GM19397 (cell line): Measurements from ENCODE around the gene ACER3.
"Not testable (repeated sequence)": the region's sequence is repeated elsewhere in the genome, so short reads cannot be mapped to it uniquely, and the experiment has no call there.

Experiments used
- ATAC-seq: cut with Tn5 transposase; IDR thresholded peaks from one replicate; pipeline ENCODE4 v1.9.1; 2021; ENCODE audit warnings: mild to moderate bottlenecking, moderate library complexity; ENCODE audit not compliant: unreplicated experiment

Gene ACER3

GRCh38 chr11:76984743-76985142 is 124.0 kb downstream of the ACER3 start:
- ATAC-seq, result no peak

- no peak for ATAC-seq
Measured at GRCh38 chr11:76987203-76987602, 126.5 kb downstream of the ACER3 start.

- ATAC-seq, result no peak
Measured at GRCh38 chr11:76990628-76991027, 129.9 kb downstream of the ACER3 start.

- no peak for ATAC-seq
Measured at GRCh38 chr11:76995081-76995576, 134.4 kb downstream of the ACER3 start.

- no peak for ATAC-seq
Measured at GRCh38 chr11:76997512-76997911, 136.8 kb downstream of the ACER3 start.

GRCh38 chr11:76999597-76999996 is 138.9 kb downstream of the ACER3 start:
- ATAC-seq, result no peak

GRCh38 chr11:77001613-77002012 is 140.9 kb downstream of the ACER3 start:
- no peak for ATAC-seq

- ATAC-seq, result no peak
Measured at GRCh38 chr11:77002776-77003175, 142.1 kb downstream of the ACER3 start.

GRCh38 chr11:77003963-77004362 is 143.2 kb downstream of the ACER3 start:
- ATAC-seq, result no peak

GRCh38 chr11:77009533-77010160 is 148.9 kb downstream of the ACER3 start:
- no peak for ATAC-seq

- ATAC-seq, result no peak
Measured at GRCh38 chr11:77014669-77015068, 154.0 kb downstream of the ACER3 start.

GRCh38 chr11:77018396-77018924 is 157.7 kb downstream of the ACER3 start:
- not testable (repeated sequence) for ATAC-seq

GRCh38 chr11:77019976-77020595 is 159.4 kb downstream of the ACER3 start:
- ATAC-seq, result no peak

- ATAC-seq, result no peak
Measured at GRCh38 chr11:77020734-77021133, 160.0 kb downstream of the ACER3 start.

GRCh38 chr11:77024745-77025144 is 164.0 kb downstream of the ACER3 start:
- ATAC-seq, result no peak

GRCh38 chr11:77026221-77026620 is 165.5 kb downstream of the ACER3 start:
- no peak for ATAC-seq

- no peak for ATAC-seq
Measured at GRCh38 chr11:77026743-77027142, 166.0 kb downstream of the ACER3 start.

GRCh38 chr11:77027275-77027674 is 166.6 kb downstream of the ACER3 start:
- no peak for ATAC-seq

- no peak for ATAC-seq
Measured at GRCh38 chr11:77029829-77030228, 169.1 kb downstream of the ACER3 start.

GRCh38 chr11:77030834-77031414 is 170.2 kb downstream of the ACER3 start:
- ATAC-seq, result no peak

- no peak for ATAC-seq
Measured at GRCh38 chr11:77031599-77031998, 170.9 kb downstream of the ACER3 start.

- ATAC-seq, result no peak
Measured at GRCh38 chr11:77035039-77035438, 174.3 kb downstream of the ACER3 start.
